DMS53 (cell line): ENCODE data around the gene PTPRN2.
"Not testable (repeated sequence)": the region's sequence is repeated elsewhere in the genome, so short reads cannot be mapped to it uniquely, and the experiment has no call there.

Source experiments
- DNase-seq: peaks from one replicate; lab custom pipeline; 2025; lab: John Stamatoyannopoulos, UW

PTPRN2 gene

DNA sequence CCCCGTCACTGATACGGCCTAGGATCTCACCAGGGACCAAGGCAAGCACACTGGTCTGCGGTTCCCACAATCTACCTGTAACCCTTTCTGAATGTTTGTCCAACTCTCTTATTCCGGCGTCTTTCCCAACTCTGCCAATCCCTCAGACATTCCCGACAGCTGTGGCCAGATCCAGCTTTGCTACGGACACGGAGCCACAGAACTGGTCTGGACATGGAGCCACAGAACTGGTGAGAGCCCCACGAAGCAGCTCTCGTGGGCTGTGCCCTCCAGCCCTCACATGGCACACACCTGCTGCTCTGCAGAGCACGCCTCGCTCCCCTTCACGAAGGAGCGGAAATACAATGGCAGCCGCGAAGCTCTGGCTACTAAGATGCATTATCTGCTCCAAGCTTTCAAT, 874.0 kb downstream of the PTPRN2 start:
- DNase-seq = no peak

DNA sequence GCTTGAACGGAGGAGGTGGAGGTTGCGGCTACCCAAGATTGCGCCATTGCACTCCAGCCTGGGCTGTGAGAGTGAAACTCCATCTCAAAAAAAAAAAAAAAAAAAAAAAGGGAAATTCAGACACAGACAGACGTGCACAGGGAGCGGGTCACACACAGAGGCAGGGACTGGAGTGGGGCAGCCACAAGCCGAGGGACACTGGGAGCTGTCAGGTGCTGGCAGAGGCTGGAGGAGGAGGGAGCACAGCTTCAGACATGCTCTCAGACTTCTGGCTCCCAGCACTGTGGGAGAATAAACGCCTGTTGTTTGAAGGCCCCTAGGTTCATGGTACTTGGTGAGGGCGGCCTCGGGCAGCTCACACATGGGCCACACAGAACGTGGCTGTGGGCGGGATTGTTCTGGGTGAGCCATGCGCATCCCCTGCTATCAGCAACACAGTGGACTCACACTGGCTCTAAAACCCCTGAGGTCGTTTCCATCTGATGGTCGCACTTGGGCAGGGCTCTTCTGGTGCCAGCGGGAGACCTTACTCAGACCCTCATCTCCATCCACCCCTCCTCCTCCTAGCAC, 874.9 kb downstream of the PTPRN2 start:
- no peak for DNase-seq

DNA sequence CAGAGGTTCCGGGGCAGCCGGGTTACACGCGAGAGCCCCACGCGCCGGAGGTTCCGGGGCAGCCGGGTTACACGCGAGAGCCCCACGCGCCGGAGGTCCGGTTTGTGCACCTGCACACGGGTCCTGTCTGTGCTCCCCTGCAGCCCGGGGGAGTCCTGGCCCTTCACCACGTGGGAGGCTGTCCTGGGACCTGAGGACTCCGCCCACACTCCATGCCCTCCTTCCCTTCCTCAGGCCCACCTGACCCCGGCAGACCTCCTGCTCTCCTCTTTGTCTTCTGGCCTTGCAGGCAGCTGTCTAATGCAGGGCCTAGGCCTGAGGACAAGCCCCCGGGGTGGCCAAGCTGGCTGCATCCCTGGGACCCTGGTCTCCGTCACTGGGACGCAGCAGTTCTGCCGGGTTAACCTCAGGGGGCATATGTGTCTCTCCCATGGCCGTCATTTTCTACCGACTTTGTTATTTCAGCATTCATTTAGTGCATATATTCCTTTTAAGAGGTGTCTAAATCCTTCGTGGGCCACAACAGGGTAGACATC, 876.2 kb downstream of the PTPRN2 start:
- no peak for DNase-seq

DNA sequence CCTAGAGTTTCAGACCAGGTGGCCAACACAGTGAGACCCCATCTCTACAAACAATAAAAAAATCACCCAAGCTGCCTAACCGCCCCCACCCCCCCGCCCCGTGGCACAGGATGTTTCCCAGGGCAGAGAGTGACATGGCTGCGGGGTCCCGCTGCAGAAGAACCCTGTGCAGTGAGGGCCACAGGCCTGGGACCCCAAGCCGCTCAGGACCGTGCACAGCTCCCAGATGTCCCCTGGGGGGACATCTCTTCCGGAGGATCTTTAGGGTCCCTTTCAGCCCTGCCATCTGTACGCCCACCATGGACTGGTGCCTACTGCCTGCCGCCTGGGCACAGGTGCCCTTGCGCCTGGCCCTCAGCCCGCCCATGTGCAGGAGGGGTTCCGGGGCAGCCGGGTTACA, 877.2 kb downstream of the PTPRN2 start:
- no peak for DNase-seq

GRCh38 chr7:157709531-157710251, 877.9 kb downstream of the PTPRN2 start:
- DNase-seq = no peak

DNA sequence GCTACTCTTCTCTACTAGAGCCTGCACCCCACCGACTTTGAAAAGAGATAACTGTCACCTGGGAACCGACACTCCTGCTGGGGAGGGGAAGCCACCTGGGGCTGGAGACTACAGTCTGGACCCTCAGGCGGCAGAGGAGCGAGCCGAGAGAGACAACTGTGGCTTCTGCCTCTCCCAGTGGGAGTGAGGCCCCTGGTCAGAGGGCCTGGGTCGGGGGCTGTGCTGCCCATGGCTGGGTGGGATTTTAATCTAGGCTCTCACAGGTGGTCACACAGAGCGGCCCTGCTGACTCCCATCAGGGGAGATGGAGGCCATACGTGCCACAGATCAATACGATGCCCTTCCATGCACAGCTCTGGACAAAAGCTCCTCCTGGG, 878.7 kb downstream of the PTPRN2 start:
- DNase-seq = no peak

- DNase-seq = no peak
Observed at GRCh38 chr7:157707983-157708918, 879.4 kb downstream of the PTPRN2 start.

DNA sequence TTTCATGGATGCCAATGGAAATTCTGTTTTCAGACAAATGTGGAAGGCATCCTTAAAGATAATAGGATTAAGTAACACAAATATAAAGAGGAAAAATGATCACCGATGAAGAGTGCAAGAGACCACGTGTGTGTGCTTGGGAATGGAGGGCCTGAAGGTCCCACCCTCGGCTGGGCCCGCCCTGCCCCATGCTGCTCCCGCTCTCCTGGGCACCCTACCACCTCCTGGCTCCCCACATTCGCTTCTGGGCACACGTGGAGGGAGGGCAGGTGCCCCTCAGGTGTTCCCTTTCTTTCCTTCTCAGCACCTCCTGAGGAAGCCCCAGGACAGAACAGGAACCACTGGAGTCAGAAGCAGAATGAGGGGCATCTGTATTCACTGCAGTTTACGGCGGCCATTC, 883.3 kb downstream of the PTPRN2 start:
- DNase-seq = no peak

GRCh38 chr7:157703534-157704195, 884.0 kb downstream of the PTPRN2 start:
- DNase-seq = no peak

- no peak for DNase-seq
Observed at GRCh38 chr7:157703131-157703530, 884.5 kb downstream of the PTPRN2 start.

GRCh38 chr7:157702311-157703023, 885.2 kb downstream of the PTPRN2 start:
- no peak for DNase-seq

GRCh38 chr7:157701395-157702180, 886.0 kb downstream of the PTPRN2 start:
- DNase-seq = not testable (repeated sequence)

DNA sequence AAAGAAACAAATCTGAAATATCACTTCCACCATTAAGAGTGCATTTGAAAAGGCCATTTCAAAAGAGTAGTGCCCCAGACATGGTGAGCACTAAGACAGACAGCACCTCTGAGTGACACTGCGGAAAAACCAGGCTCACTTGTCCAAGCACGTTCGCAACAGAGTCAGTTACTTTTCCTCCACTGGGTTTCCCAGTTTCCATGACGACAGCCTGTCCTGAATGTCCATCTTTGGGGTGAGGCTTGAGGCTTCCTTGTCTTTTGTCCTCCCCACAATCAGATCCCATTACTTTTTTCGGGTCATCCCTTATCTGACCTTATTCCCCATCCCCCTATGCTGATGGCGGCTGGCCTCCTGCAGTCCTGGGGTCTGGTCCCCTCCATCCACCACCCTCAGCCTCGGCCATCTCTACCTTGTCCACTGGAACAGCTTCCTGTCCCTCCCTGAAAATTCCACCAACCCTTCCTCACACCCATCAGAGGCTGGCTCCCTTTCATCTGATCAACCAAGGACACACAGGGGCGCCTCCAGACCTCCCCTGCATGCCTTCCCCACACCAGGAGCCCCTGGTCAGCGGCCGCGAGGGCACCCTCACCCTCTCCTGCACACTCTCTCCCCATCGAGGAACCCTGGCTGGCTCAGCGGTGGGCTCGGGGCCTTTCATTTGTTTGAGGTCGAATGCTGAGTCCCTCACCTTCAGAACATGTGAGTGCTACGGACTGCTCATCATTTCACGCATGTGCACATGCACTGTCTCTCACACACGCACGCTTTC, 887.2 kb downstream of the PTPRN2 start:
- no peak for DNase-seq

- DNase-seq = no peak
Observed at GRCh38 chr7:157699357-157700013, 888.1 kb downstream of the PTPRN2 start.

GRCh38 chr7:157697287-157697686, 890.3 kb downstream of the PTPRN2 start:
- DNase-seq = not testable (repeated sequence)

GRCh38 chr7:157695609-157696008, 892.0 kb downstream of the PTPRN2 start:
- DNase-seq = not testable (repeated sequence)

GRCh38 chr7:157694376-157694665, 893.3 kb downstream of the PTPRN2 start:
- DNase-seq = no peak

DNA sequence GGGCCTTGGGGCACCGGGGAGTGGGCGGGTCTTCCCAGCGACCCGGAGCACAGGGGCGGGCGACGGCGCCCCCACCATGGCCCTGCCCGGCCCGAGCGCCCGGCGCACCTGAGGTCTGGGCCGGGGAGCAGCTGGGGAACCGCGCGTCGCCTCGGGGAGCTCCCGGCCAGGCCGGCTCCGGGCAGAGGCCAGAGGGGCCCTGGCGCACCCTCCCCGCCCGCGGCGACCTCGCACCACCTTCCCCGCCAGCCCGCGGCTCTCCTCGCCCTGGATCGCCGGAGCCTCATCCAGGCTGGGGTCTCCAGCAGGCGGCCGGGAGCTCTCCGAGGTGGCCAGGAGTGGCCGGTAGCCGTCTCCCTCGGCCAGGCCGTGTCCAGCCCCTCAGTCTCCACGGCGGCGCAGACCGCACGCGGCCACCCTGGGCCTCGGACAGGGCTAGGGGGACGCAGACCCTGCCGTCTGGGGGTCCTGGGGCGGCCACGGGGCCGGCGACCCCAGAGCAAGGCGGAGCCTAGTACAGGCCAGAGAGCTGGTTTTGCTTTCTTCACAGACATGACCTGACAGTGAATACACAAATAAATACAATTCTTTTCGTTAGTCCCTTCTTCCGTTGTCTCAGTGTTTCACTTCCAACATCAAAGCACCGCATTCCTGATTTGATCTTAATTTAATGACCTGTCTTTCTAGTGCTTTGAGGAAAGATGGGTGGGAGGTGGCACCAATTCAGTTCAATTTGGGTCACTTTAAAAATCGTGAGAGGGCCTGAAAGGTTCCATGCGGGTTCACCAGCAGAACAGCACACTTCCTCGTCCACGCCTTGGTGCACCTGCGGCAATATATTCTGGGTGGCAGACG, 893.9 kb downstream of the PTPRN2 start:
- peak; percentile 74 for DNase-seq
